HepG2 (cell line): Measurements from ENCODE around the gene LTC4S. TPM values are rescaled to one million over a fixed set of nuclear protein-coding genes. Genes with fewer than 3 reads are reported as not detected.

Experiments used
- MEIS2 ChIP-seq: sonication (generic); formaldehyde crosslinking; IDR thresholded peaks from 2 replicates; pipeline ENCODE4 v1.9.0; 2021; ENCODE audit warnings: mild to moderate bottlenecking, missing genetic modification reagents
- NONO ChIP-seq, 2 experiments: fragments of 450-650 bp in 1 of 2; sonication (generic) in 1 of 2; formaldehyde crosslinking in 1 of 2; IDR thresholded peaks in 1 of 2; conservative IDR thresholded peaks in 1 of 2; 2 replicates each; pipeline versions ENCODE4 v1.6.1 to v1.8.0; 2017 to 2022; ENCODE audit warnings: mild to moderate bottlenecking in 1 of 2, missing genetic modification reagents in 1 of 2, moderate library complexity in 1 of 2
- PHF5A ChIP-seq: IDR thresholded peaks from one replicate; pipeline ENCODE4 v1.6.1; 2018; ENCODE audit warnings: low read depth, missing genetic modification reagents; ENCODE audit not compliant: unreplicated experiment
- POLR2A ChIP-seq, 2 experiments: IDR thresholded peaks; 2 replicates each; pipeline ENCODE4 v1.6.1; 2011; ENCODE audit warnings: low read depth in 2 of 2, low read length in 2 of 2, mild to moderate bottlenecking in 1 of 2, moderate library complexity in 1 of 2; ENCODE audit not compliant: insufficient read depth in 1 of 2
- SKIL ChIP-seq: sonication (generic); formaldehyde crosslinking; IDR thresholded peaks from 2 replicates; pipeline ENCODE4 v1.8.0; 2022; ENCODE audit warnings: missing genetic modification reagents, mild to moderate bottlenecking, moderate library complexity, borderline replicate concordance
- STAT5B ChIP-seq: sonication (generic); formaldehyde crosslinking; IDR thresholded peaks from 2 replicates; pipeline ENCODE4 v1.4.0; 2020; ENCODE audit warnings: missing genetic modification reagents
- TAF1 ChIP-seq: sonication (generic); formaldehyde crosslinking; IDR thresholded peaks from 2 replicates; pipeline ENCODE4 v1.4.0; 2020; ENCODE audit warnings: missing genetic modification reagents
- TCF7L2 ChIP-seq: IDR thresholded peaks from 2 replicates; pipeline ENCODE4 v1.6.1; 2011; ENCODE audit warnings: mild to moderate bottlenecking, low read depth, low read length, moderate library complexity
- WIZ ChIP-seq: sonication (generic); formaldehyde crosslinking; IDR thresholded peaks from 2 replicates; pipeline ENCODE4 v1.5.1; 2020; ENCODE audit warnings: mild to moderate bottlenecking, missing genetic modification reagents
- ZBTB7B ChIP-seq: sonication (generic); formaldehyde crosslinking; IDR thresholded peaks from 2 replicates; pipeline ENCODE4 v1.4.0; 2020; ENCODE audit warnings: missing genetic modification reagents
- ZFP36L1 ChIP-seq: sonication (generic); formaldehyde crosslinking; IDR thresholded peaks from 2 replicates; pipeline ENCODE4 v1.8.0; 2022; ENCODE audit warnings: mild to moderate bottlenecking, missing genetic modification reagents, moderate library complexity
- ZKSCAN1 ChIP-seq: fragments of 150-350 bp; IDR thresholded peaks from 2 replicates; pipeline ENCODE4 v1.6.1; 2014; ENCODE audit warnings: low read length
- ZNF12 ChIP-seq: sonication (generic); formaldehyde crosslinking; IDR thresholded peaks from 2 replicates; pipeline ENCODE4 v1.5.0; 2020; ENCODE audit warnings: missing genetic modification reagents
- ZNF414 ChIP-seq: sonication (generic); formaldehyde crosslinking; IDR thresholded peaks from 2 replicates; pipeline ENCODE4 v1.5.0; 2020; ENCODE audit warnings: missing genetic modification reagents
- ZNF724P ChIP-seq: sonication (generic); formaldehyde crosslinking; IDR thresholded peaks from 2 replicates; pipeline ENCODE4 v1.8.0; 2022; ENCODE audit warnings: missing genetic modification reagents, borderline replicate concordance
- ZNF841 ChIP-seq: sonication (generic); formaldehyde crosslinking; IDR thresholded peaks from 2 replicates; pipeline ENCODE4 v1.8.1; 2023; ENCODE audit warnings: missing genetic modification reagents, borderline replicate concordance
- polyA plus RNA-seq, 8 experiments: library from polyadenylated mRNA; depleted of rRNA in 3 of 8; stranded (reverse) in 7 of 8; unstranded in 1 of 8; fragments of >200 nt; fragmentation: Illumina TruSeq in 4 of 8; extraction: Trizol in 4 of 8; gene quantifications; 2 replicates each; pipeline versions ENCODE4 v1.2.1 to v1.2.3, GENCODE V29; 2011 to 2016; ENCODE audit warnings: low read depth in 4 of 8, missing spikeins in 1 of 8, mixed read lengths in 1 of 8; ENCODE audit not compliant: insufficient read depth in 1 of 8
- total RNA-seq, 5 experiments: library from RNA; depleted of rRNA; stranded (reverse); fragments of >200 nt; fragmentation: Illumina TruSeq; extraction: Trizol; gene quantifications; 2 replicates each; pipeline ENCODE4 v1.2.3, GENCODE V29; 2016; ENCODE audit warnings: low read depth in 1 of 5
- TF ChIP-seq, protein P1 (sequence below): sonication (generic); formaldehyde crosslinking; IDR thresholded peaks from 2 replicates; pipeline ENCODE4; 2020; ENCODE audit warnings: missing genetic modification reagents, mild to moderate bottlenecking, borderline replicate concordance
- TF ChIP-seq, protein P2 (sequence below): IDR thresholded peaks from 2 replicates; pipeline ENCODE4 v1.6.1; 2016; ENCODE audit warnings: low read depth
- TF ChIP-seq, protein P3 (sequence below): sonication (generic); formaldehyde crosslinking; IDR thresholded peaks from 2 replicates; pipeline ENCODE4 v1.5.0; 2020; ENCODE audit warnings: missing genetic modification reagents

LTC4S gene
- total and polyA plus RNA-seq, 2 of the 13 experiments (the other 11 are each of a cell fraction or from before 2014, with no cell fraction given) = 0.35 TPM; not detected in 1

- TF ChIP-seq, protein P1, sequence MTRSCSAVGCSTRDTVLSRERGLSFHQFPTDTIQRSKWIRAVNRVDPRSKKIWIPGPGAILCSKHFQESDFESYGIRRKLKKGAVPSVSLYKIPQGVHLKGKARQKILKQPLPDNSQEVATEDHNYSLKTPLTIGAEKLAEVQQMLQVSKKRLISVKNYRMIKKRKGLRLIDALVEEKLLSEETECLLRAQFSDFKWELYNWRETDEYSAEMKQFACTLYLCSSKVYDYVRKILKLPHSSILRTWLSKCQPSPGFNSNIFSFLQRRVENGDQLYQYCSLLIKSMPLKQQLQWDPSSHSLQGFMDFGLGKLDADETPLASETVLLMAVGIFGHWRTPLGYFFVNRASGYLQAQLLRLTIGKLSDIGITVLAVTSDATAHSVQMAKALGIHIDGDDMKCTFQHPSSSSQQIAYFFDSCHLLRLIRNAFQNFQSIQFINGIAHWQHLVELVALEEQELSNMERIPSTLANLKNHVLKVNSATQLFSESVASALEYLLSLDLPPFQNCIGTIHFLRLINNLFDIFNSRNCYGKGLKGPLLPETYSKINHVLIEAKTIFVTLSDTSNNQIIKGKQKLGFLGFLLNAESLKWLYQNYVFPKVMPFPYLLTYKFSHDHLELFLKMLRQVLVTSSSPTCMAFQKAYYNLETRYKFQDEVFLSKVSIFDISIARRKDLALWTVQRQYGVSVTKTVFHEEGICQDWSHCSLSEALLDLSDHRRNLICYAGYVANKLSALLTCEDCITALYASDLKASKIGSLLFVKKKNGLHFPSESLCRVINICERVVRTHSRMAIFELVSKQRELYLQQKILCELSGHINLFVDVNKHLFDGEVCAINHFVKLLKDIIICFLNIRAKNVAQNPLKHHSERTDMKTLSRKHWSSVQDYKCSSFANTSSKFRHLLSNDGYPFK (CRISPR knock-in tag) = no peak
- TF ChIP-seq ZNF12 (no peak), ZNF414 (CRISPR knock-in tag) (no peak), ZNF841 (0 out of 2 replicates have a peak, but pooled peaks have one; percentile 53), SKIL (0 out of 2 replicates have a peak, but pooled peaks have one; percentile 31), TCF7L2 (no peak), ZNF724P (CRISPR knock-in tag) (peak; percentile 78; the same call in 1 of the 2 replicates), NONO (IDR thresholded peaks at IDR 0.05) (no peak), NONO (CRISPR knock-in tag; conservative IDR thresholded peaks at IDR 0.05) (no peak; the same call in 1 of the 2 replicates), ZBTB7B (CRISPR knock-in tag) (no peak), MEIS2 (no peak), PHF5A (no peak), WIZ (CRISPR knock-in tag) (no peak), TAF1 (peak; percentile 40), POLR2A (IDR thresholded peaks at IDR 0.05; ENCODE audit: insufficient read depth in 1 of 2, low read depth in 2 of 2, low read length in 2 of 2) (no peak), ZFP36L1 (CRISPR knock-in tag) (no peak), STAT5B (CRISPR knock-in tag) (no peak), ZKSCAN1 (no peak)
- TF ChIP-seq, protein P2, sequence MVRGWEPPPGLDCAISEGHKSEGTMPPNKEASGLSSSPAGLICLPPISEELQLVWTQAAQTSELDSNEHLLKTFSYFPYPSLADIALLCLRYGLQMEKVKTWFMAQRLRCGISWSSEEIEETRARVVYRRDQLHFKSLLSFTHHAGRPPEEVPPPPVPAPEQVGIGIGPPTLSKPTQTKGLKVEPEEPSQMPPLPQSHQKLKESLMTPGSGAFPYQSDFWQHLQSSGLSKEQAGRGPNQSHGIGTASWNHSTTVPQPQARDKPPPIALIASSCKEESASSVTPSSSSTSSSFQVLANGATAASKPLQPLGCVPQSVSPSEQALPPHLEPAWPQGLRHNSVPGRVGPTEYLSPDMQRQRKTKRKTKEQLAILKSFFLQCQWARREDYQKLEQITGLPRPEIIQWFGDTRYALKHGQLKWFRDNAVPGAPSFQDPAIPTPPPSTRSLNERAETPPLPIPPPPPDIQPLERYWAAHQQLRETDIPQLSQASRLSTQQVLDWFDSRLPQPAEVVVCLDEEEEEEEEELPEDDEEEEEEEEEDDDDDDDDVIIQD = no peak
- TF ChIP-seq, protein P3, sequence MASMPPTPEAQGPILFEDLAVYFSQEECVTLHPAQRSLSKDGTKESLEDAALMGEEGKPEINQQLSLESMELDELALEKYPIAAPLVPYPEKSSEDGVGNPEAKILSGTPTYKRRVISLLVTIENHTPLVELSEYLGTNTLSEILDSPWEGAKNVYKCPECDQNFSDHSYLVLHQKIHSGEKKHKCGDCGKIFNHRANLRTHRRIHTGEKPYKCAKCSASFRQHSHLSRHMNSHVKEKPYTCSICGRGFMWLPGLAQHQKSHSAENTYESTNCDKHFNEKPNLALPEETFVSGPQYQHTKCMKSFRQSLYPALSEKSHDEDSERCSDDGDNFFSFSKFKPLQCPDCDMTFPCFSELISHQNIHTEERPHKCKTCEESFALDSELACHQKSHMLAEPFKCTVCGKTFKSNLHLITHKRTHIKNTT = no peak
These were observed 11.9 kb downstream of the LTC4S start (continued) for GRCh38 chr5:179805529-179806249.
